GM12874 (cell line): Measurements from ENCODE around the gene C1orf159.

Experiments
- CTCF ChIP-seq: IDR thresholded peaks from 2 replicates; pipeline ENCODE4 v1.5.1; 2011; ENCODE audit warnings: low read depth, mild to moderate bottlenecking, control low read depth, low read length, moderate library complexity; ENCODE audit not compliant: insufficient read depth

Gene C1orf159

GRCh38 chr1:1155258-1155657 is 39.4 kb upstream of the C1orf159 start:
- no peak for TF ChIP-seq CTCF

GRCh38 chr1:1153874-1154273 is 38.0 kb upstream of the C1orf159 start:
- no peak for TF ChIP-seq CTCF

- no peak for TF ChIP-seq CTCF
Measured at GRCh38 chr1:1151306-1151705, 35.4 kb upstream of the C1orf159 start.

GRCh38 chr1:1150100-1150499 is 34.2 kb upstream of the C1orf159 start:
- no peak for TF ChIP-seq CTCF

GRCh38 chr1:1149416-1149815 is 33.5 kb upstream of the C1orf159 start:
- TF ChIP-seq CTCF: no peak

- TF ChIP-seq CTCF: no peak
Measured at GRCh38 chr1:1148569-1148968, 32.7 kb upstream of the C1orf159 start.

DNA sequence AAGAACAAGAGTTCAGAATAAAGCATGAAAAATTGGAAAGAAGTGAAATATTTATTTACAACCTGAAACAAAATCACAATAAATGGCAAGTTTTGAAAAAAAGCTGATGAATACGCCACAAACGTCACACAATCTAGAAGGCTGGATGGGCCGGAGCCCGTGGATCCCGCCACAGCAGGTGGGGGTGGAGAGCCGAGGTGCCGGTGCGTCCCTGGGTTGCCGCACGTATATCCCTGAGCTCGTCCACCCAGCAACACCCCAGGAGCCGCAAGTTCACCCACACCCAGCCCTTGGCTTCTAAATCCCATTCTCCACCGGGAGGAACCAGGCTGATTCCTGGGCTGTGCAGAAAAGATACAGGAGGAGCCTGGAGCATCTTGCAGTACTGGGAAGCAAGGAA is 32.2 kb upstream of the C1orf159 start:
- no peak for TF ChIP-seq CTCF

GRCh38 chr1:1146596-1146995 is 30.7 kb upstream of the C1orf159 start:
- no peak for TF ChIP-seq CTCF
